GM18873 (cell line): ENCODE results near the gene ZNF850.

Experiments used
- ATAC-seq: cut with Tn5 transposase; IDR thresholded peaks from one replicate; pipeline ENCODE4 v1.9.1; 2021; ENCODE audit warnings: mild to moderate bottlenecking, moderate library complexity, moderate number of reproducible peaks; ENCODE audit not compliant: unreplicated experiment, low FRiP score

Gene ZNF850

GRCh38 chr19:36709423-36709822 lies 63.2 kb downstream of the ZNF850 start:
- ATAC-seq: no peak

GRCh38 chr19:36707134-36707533 lies 65.5 kb downstream of the ZNF850 start:
- no peak for ATAC-seq

GRCh38 chr19:36688058-36688457 lies 84.5 kb downstream of the ZNF850 start:
- no peak for ATAC-seq

- peak; percentile 75 for ATAC-seq
Observed at GRCh38 chr19:36687214-36688056, 85.2 kb downstream of the ZNF850 start, which contains the start of gene ZNF567. ZNF567 (plus strand) TSS chr19:36687612; CDS start chr19:36694868, 7,256 bp downstream.

- no peak for ATAC-seq
Observed at GRCh38 chr19:36686365-36687213, 86.0 kb downstream of the ZNF850 start.

GRCh38 chr19:36685835-36686234 lies 86.8 kb downstream of the ZNF850 start:
- ATAC-seq: no peak

GRCh38 chr19:36679455-36679854 lies 93.2 kb downstream of the ZNF850 start:
- no peak for ATAC-seq

- no peak for ATAC-seq
Observed at GRCh38 chr19:36674201-36674600, 98.4 kb downstream of the ZNF850 start.

- ATAC-seq: no peak
Observed at GRCh38 chr19:36672368-36672767, 100.2 kb downstream of the ZNF850 start.

GRCh38 chr19:36668646-36669045 lies 104.0 kb downstream of the ZNF850 start:
- ATAC-seq: no peak

GRCh38 chr19:36665832-36666231 lies 106.8 kb downstream of the ZNF850 start:
- ATAC-seq: no peak
